ENCODE measurements around the gene TBL1Y.

The TBL1Y gene

GRCh38 chrY:7097021-7097420 is 186.5 kb downstream of the TBL1Y start:
- Mint-ChIP-seq H3K27me3 (no peaks in the 10 kb centered on the region), H3K4me1 (no peaks in the 10 kb centered on the region), H3K9me3 (no peaks in the 10 kb centered on the region), H3K27ac (no peak overlapping the region), H3K36me3 (no peaks in the 10 kb centered on the region), H3K4me3 (no peak overlapping the region)
- ATAC-seq = no peak

GRCh38 chrY:7099742-7100141 is 189.2 kb downstream of the TBL1Y start:
- H3K36me3 Mint-ChIP-seq = no peaks in the 10 kb centered on the region
- no peaks in the 10 kb centered on the region for H3K4me1 Mint-ChIP-seq
- H3K27me3 Mint-ChIP-seq = no peaks in the 10 kb centered on the region
- no peak overlapping the region for H3K27ac Mint-ChIP-seq
- ATAC-seq = no peak
- H3K4me3 Mint-ChIP-seq = no peak overlapping the region
- H3K9me3 Mint-ChIP-seq = no peaks in the 10 kb centered on the region

GRCh38 chrY:7102680-7103079 is 192.2 kb downstream of the TBL1Y start:
- Mint-ChIP-seq H3K27ac (no peak overlapping the region), H3K36me3 (no peaks in the 10 kb centered on the region), H3K4me3 (no peak overlapping the region), H3K4me1 (no peaks in the 10 kb centered on the region), H3K9me3 (peaks cover 4% of the 10 kb centered on the region), H3K27me3 (no peaks in the 10 kb centered on the region)
- ATAC-seq = no peak

GRCh38 chrY:7107179-7107578 is 196.7 kb downstream of the TBL1Y start:
- no peak overlapping the region for H3K27ac Mint-ChIP-seq

GRCh38 chrY:7110086-7110485 is 199.6 kb downstream of the TBL1Y start:
- Mint-ChIP-seq H3K9me3 (peaks cover 4% of the 10 kb centered on the region), H3K4me1 (no peaks in the 10 kb centered on the region), H3K36me3 (no peaks in the 10 kb centered on the region), H3K27me3 (no peaks in the 10 kb centered on the region), H3K27ac (no peak overlapping the region), H3K4me3 (no peak overlapping the region)
- ATAC-seq = no peak

More at GRCh38 chrY:7107179-7107578, 196.7 kb downstream of the TBL1Y start:
- Mint-ChIP-seq H3K27me3 (no peaks in the 10 kb centered on the region), H3K36me3 (no peaks in the 10 kb centered on the region), H3K4me3 (no peak overlapping the region), H3K9me3 (peaks cover 4% of the 10 kb centered on the region), H3K4me1 (no peaks in the 10 kb centered on the region)
- no peak for ATAC-seq

- no peak overlapping the region for H3K4me3 Mint-ChIP-seq
- H3K27me3 Mint-ChIP-seq = no peaks in the 10 kb centered on the region
- H3K36me3 Mint-ChIP-seq = no peaks in the 10 kb centered on the region
- no peak for ATAC-seq
- no peaks in the 10 kb centered on the region for H3K4me1 Mint-ChIP-seq
- no peak overlapping the region for H3K27ac Mint-ChIP-seq
- no peaks in the 10 kb centered on the region for H3K9me3 Mint-ChIP-seq
Measured at GRCh38 chrY:7115871-7116270, 205.4 kb downstream of the TBL1Y start.

GRCh38 chrY:7122202-7122601 is 211.7 kb downstream of the TBL1Y start:
- H3K27ac Mint-ChIP-seq = no peak overlapping the region
- ATAC-seq = no peak
- no peaks in the 10 kb centered on the region for H3K27me3 Mint-ChIP-seq

GRCh38 chrY:7125136-7126056 is 214.9 kb downstream of the TBL1Y start:
- Mint-ChIP-seq H3K9me3 (no peaks in the 10 kb centered on the region), H3K27me3 (no peaks in the 10 kb centered on the region), H3K4me3 (no peak overlapping the region), H3K36me3 (no peaks in the 10 kb centered on the region), H3K27ac (no peak overlapping the region), H3K4me1 (no peaks in the 10 kb centered on the region)
- no peak for ATAC-seq

More at GRCh38 chrY:7122202-7122601, 211.7 kb downstream of the TBL1Y start:
- no peaks in the 10 kb centered on the region for H3K36me3 Mint-ChIP-seq
- no peaks in the 10 kb centered on the region for H3K4me1 Mint-ChIP-seq
- no peaks in the 10 kb centered on the region for H3K9me3 Mint-ChIP-seq
- no peak overlapping the region for H3K4me3 Mint-ChIP-seq

GRCh38 chrY:7128211-7128610 is 217.7 kb downstream of the TBL1Y start:
- Mint-ChIP-seq H3K27me3 (no peaks in the 10 kb centered on the region), H3K4me1 (no peaks in the 10 kb centered on the region), H3K27ac (no peak overlapping the region), H3K4me3 (no peak overlapping the region), H3K9me3 (no peaks in the 10 kb centered on the region), H3K36me3 (no peaks in the 10 kb centered on the region)
- no peak for ATAC-seq
